Karpas-422 (cell line): ENCODE results near the gene SIGLEC5. TPM values are rescaled to one million over a fixed set of nuclear protein-coding genes. Genes with fewer than 3 reads are reported as not detected.
A peak's percentile ranks its signal among the peaks of the same experiment; 100 is the strongest.

Experiments used
- DNase-seq: peaks from one replicate; pipeline ENCODE4 v3.0.0-alpha.2; 2015
- H2AFZ ChIP-seq: fragments of 200-600 bp; sonication (generic); 2 replicates; pipeline ENCODE4 v1.6.1; 2014; ENCODE audit warnings: antibody characterized with exemption, low read length, mixed read lengths
- H3K27ac ChIP-seq: fragments of 200-600 bp; sonication (generic); 2 replicates; pipeline ENCODE4 v1.5.1; 2014; ENCODE audit warnings: mild to moderate bottlenecking, low read length, moderate library complexity
- H3K27me3 ChIP-seq: fragments of 200-600 bp; sonication (generic); 2 replicates; pipeline ENCODE4 v1.6.1; 2014; ENCODE audit warnings: low read length, mixed read lengths
- H3K36me3 ChIP-seq: fragments of 200-600 bp; sonication (generic); 2 replicates; pipeline ENCODE4 v1.6.1; 2014; ENCODE audit warnings: low read length, mixed read lengths; ENCODE audit not compliant: insufficient read depth
- H3K4me1 ChIP-seq: fragments of 200-600 bp; sonication (generic); 2 replicates; pipeline ENCODE4 v1.6.1; 2014; ENCODE audit warnings: mild to moderate bottlenecking, low read length, mixed read lengths
- H3K4me2 ChIP-seq: fragments of 200-600 bp; sonication (generic); 2 replicates; pipeline ENCODE4 v1.6.1; 2014; ENCODE audit warnings: low read length, low read depth, mild to moderate bottlenecking; ENCODE audit not compliant: poor library complexity, severe bottlenecking
- H3K4me3 ChIP-seq: fragments of 200-600 bp; sonication (generic); 2 replicates; pipeline ENCODE4 v1.5.1; 2014; ENCODE audit warnings: mild to moderate bottlenecking, antibody characterized with exemption, low read length, mixed read lengths
- H3K79me2 ChIP-seq: fragments of 200-600 bp; sonication (generic); 2 replicates; pipeline ENCODE4 v1.6.1; 2014; ENCODE audit warnings: mild to moderate bottlenecking, low read length, mixed read lengths
- H3K9ac ChIP-seq: fragments of 200-600 bp; sonication (generic); 2 replicates; pipeline ENCODE4 v1.6.0; 2014; ENCODE audit warnings: low read length
- H3K9me2 ChIP-seq: fragments of 200-600 bp; sonication (generic), shearing (Covaris generic); replicated peaks from 2 replicates; pipeline ENCODE4 v1.6.0; 2014; ENCODE audit warnings: mild to moderate bottlenecking, low read length, moderate library complexity; ENCODE audit not compliant: insufficient read depth
- H3K9me3 ChIP-seq: fragments of 300-700, 200-600 bp; sonication (generic); 2 replicates; pipeline ENCODE4 v1.6.1; 2014; ENCODE audit warnings: low read length, mixed read lengths
- H4K20me1 ChIP-seq: fragments of 200-600 bp; sonication (generic); 2 replicates; pipeline ENCODE4 v1.6.1; 2014; ENCODE audit warnings: mild to moderate bottlenecking, antibody characterized with exemption, low read length, low read depth; ENCODE audit not compliant: insufficient read depth
- total RNA-seq: library from RNA; depleted of rRNA; stranded (reverse); fragments of >200 nt; shearing (Covaris generic); gene quantifications from 2 replicates; pipeline ENCODE4 v1.2.3, GENCODE V29; 2014; ENCODE audit warnings: low replicate concordance

The SIGLEC5 gene
- total RNA-seq, 1 experiment from 2014 or later, result not detected

DNA sequence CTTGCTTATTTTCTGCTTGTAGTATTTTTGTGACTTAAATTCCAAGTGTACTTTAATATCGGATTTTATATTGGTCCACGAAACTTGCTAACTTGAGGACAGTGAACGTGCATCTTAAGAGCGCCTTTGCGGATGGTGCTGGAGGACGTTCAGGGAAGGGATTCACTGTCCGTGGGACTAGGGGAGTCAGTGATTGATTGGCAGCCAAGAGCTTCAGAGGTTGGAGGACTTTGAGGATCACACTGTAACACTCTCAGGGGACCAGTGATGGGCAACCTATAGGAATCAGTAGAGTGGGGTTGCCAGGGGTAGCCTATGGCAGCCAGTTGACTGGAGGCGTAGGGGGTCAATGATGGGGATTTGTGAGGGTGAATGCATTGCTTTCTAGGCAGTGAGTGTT, 58.6 kb downstream of the SIGLEC5 start:
- Histone ChIP-seq H3K9me3 (no peaks in the 10 kb centered on the region), H2AFZ (no peak overlapping the region), H3K36me3 (peaks cover 31% of the 10 kb centered on the region)

DNA sequence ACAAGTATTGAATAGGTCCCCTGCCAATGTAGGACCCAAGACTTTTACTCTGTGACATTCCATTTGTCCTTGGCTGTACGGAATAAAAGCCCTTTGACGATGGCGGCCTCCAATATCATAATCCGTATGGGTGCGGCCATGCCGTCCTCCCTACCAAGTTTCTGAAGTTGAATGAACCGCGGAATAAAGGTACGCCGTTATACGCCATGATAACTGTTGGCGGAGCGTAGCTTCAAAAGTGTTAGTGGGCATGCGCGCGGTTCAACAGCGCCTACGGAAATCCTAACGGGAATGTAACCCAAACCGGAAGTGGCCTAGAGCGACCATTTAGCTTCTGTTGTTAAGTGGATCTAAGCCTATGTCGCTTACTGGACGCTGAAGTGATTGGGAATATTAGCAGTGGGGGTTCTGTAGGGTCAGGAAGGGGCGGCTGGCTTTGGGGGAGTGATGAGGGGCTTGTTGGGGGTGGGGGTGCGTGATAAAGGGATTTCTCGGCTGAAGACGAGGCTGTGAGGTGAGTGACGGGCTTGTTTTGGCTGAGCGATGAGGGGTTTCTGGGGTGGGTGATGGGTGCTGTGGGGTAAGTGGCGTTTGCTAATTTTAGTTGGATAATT, 59.1 kb downstream of the SIGLEC5 start, which contains the start of gene ZNF175:
ZNF175 (plus strand) TSS at position 322 of the 614 bp plus-strand sequence. CDS start 2,047 bp downstream, outside the sequence.
- peaks cover 4% of the 10 kb centered on the region; the same call in 1 of the 2 replicates for H3K9me2 ChIP-seq
- peak within 1 kb of the TSS; percentile 80 for H3K9ac ChIP-seq
- H4K20me1 ChIP-seq, result no peaks in the 10 kb centered on the region
- H3K36me3 ChIP-seq, result peaks cover 27% of the 10 kb centered on the region
- peak within 1 kb of the TSS; percentile 93 for H3K4me3 ChIP-seq
- peaks cover 22% of the 10 kb centered on the region for H3K4me1 ChIP-seq
- H3K27me3 ChIP-seq, result no peaks in the 10 kb centered on the region
- peaks cover 43% of the 10 kb centered on the region for H3K79me2 ChIP-seq
- no peaks in the 10 kb centered on the region for H3K9me3 ChIP-seq
- peak within 1 kb of the TSS; percentile 97 for H3K4me2 ChIP-seq
- no peak within 1 kb of the TSS for H3K27ac ChIP-seq
- H2AFZ ChIP-seq, result peak within 1 kb of the TSS; percentile 80
- peak; percentile 99 for DNase-seq

More for the DNA sequence above, 58.6 kb downstream of the SIGLEC5 start:
- DNase-seq, result peak; percentile 60
- Histone ChIP-seq H3K4me1 (peaks cover 22% of the 10 kb centered on the region), H3K79me2 (peaks cover 47% of the 10 kb centered on the region), H3K9ac (peak overlapping the region; percentile 80), H3K9me2 (peaks cover 4% of the 10 kb centered on the region; the same call in 1 of the 2 replicates), H3K27ac (no peak overlapping the region), H3K4me2 (peak overlapping the region; percentile 97), H4K20me1 (no peaks in the 10 kb centered on the region), H3K27me3 (no peaks in the 10 kb centered on the region), H3K4me3 (peak overlapping the region; percentile 93)

- Histone ChIP-seq H3K4me2 (no peak overlapping the region), H4K20me1 (no peaks in the 10 kb centered on the region), H3K4me1 (peaks cover 30% of the 10 kb centered on the region), H2AFZ (no peak overlapping the region), H3K9me2 (peaks cover 4% of the 10 kb centered on the region; the same call in 1 of the 2 replicates), H3K9me3 (no peaks in the 10 kb centered on the region), H3K27ac (no peak overlapping the region), H3K79me2 (peaks cover 24% of the 10 kb centered on the region), H3K27me3 (no peaks in the 10 kb centered on the region), H3K4me3 (no peak overlapping the region), H3K36me3 (peaks cover 8% of the 10 kb centered on the region; the same call in 1 of the 2 replicates), H3K9ac (no peak overlapping the region)
- DNase-seq, result no peak
These were observed 61.7 kb downstream of the SIGLEC5 start for GRCh38 chr19:51568456-51568855.

DNA sequence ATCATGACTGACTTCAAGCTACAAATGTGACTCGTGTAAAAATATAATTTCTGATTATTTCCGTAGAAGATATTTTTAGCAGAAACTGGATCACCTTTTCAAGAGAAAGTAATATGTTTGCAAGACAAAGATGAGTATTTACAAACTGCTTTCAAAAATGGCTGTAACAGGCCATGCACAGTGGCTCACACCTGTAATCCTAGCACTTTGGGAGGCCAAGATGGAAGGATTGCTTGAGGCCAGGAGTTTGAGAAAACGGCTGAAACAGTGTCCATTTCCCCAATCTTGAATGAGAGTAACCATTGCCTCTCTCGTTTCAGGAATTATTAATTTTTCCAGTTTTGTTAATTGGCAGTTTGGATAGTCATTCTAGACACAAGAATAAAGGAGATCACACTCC, 62.6 kb downstream of the SIGLEC5 start:
- no peak overlapping the region for H3K9ac ChIP-seq

DNA sequence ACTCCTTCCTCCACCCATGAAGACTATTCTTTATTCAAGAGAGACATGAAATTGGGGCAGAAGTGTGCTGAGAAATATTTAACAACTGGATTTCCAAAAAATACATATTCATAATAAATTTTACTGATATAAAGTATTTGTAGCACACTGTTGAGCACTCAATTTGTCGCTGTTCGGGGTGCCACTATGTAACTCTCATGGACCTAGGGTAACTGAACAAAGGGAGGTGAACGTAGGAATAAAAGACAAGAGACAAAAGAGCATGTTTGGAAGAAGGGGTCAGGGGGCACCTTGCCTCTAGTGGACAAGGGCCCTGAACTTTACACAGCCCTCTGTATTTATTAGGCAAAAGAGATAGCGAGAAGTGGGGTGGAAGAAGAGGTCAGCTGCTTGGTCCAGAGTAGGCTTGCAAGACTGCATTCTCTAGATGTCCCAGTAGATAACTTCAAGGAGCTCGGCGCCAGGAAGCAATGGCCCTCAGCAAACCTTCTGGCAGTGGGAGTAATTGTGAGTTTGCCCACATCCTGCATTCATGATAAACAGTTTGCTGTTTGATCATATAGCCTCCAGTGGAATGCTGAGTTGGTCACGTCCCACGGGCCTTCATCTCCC, 63.6 kb downstream of the SIGLEC5 start:
- Histone ChIP-seq H3K27me3 (no peaks in the 10 kb centered on the region), H3K4me1 (peaks cover 15% of the 10 kb centered on the region), H3K4me2 (no peak overlapping the region), H4K20me1 (no peaks in the 10 kb centered on the region), H3K9me2 (peaks cover 4% of the 10 kb centered on the region; the same call in 1 of the 2 replicates), H3K9me3 (no peaks in the 10 kb centered on the region), H3K9ac (no peak overlapping the region), H3K27ac (no peak overlapping the region), H3K4me3 (no peak overlapping the region), H2AFZ (no peak overlapping the region), H3K79me2 (peaks cover 5% of the 10 kb centered on the region), H3K36me3 (no peaks in the 10 kb centered on the region)
- no peak for DNase-seq

More for the DNA sequence above, 62.6 kb downstream of the SIGLEC5 start:
- Histone ChIP-seq H3K4me2 (no peak overlapping the region), H3K9me3 (no peaks in the 10 kb centered on the region), H3K36me3 (no peaks in the 10 kb centered on the region), H3K79me2 (peaks cover 15% of the 10 kb centered on the region), H3K9me2 (peaks cover 4% of the 10 kb centered on the region; the same call in 1 of the 2 replicates), H3K27me3 (no peaks in the 10 kb centered on the region), H3K4me1 (peaks cover 25% of the 10 kb centered on the region), H2AFZ (no peak overlapping the region), H3K27ac (no peak overlapping the region), H3K4me3 (no peak overlapping the region), H4K20me1 (no peaks in the 10 kb centered on the region)
- no peak for DNase-seq

GRCh38 chr19:51565583-51565982, 64.6 kb downstream of the SIGLEC5 start:
- Histone ChIP-seq H4K20me1 (no peaks in the 10 kb centered on the region), H3K79me2 (no peaks in the 10 kb centered on the region), H2AFZ (no peak overlapping the region), H3K9me3 (no peaks in the 10 kb centered on the region), H3K9ac (no peak overlapping the region), H3K4me2 (no peak overlapping the region), H3K9me2 (peaks cover 4% of the 10 kb centered on the region; the same call in 1 of the 2 replicates), H3K36me3 (no peaks in the 10 kb centered on the region), H3K4me3 (no peak overlapping the region), H3K4me1 (peaks cover 10% of the 10 kb centered on the region), H3K27me3 (no peaks in the 10 kb centered on the region), H3K27ac (no peak overlapping the region)
- no peak for DNase-seq

- Histone ChIP-seq H3K9me2 (no peaks in the 10 kb centered on the region), H4K20me1 (no peaks in the 10 kb centered on the region), H3K27me3 (no peaks in the 10 kb centered on the region), H3K4me3 (no peak overlapping the region), H3K79me2 (no peaks in the 10 kb centered on the region), H3K4me1 (peaks cover 8% of the 10 kb centered on the region), H3K36me3 (no peaks in the 10 kb centered on the region), H2AFZ (no peak overlapping the region), H3K27ac (no peak overlapping the region), H3K4me2 (no peak overlapping the region), H3K9me3 (no peaks in the 10 kb centered on the region), H3K9ac (no peak overlapping the region)
- DNase-seq, result peak; percentile 72
These were observed 65.4 kb downstream of the SIGLEC5 start for GRCh38 chr19:51564791-51565190.
